ENCODE measurements around the gene PPM1M.

DNA sequence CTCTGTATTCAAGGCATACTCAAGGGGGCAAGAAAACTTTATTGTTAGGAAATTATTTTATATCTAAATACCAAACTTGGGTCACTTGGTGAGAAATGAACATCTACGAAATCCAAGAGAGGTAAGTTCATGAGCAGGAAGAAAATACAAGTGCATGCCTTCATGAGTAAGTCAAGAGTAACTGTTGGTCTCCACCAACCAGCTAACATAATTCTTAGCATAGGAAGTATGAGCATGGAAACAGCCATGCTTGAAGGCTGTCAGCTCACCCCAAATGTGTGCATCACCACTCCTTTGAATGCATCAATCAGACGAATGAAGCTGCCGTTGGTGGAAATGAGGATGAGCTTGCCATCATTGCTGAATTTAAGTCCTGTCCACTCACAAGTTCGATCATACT, 13.9 kb downstream of the PPM1M start:
- no peak for TF ChIP-seq ZBTB7A (IDR thresholded peaks at IDR 0.05; ENCODE audit: low read depth)
- no peak for TF ChIP-seq RAD21 (IDR thresholded peaks at IDR 0.05; ENCODE audit: low read depth)
- no peak for TF ChIP-seq EP300 (IDR thresholded peaks at IDR 0.05; ENCODE audit: borderline replicate concordance)
- TF ChIP-seq TAF1 (IDR thresholded peaks at IDR 0.05; ENCODE audit: low read depth) = no peak
- TF ChIP-seq CEBPB (IDR thresholded peaks at IDR 0.05) = no peak
- TF ChIP-seq NFIC (IDR thresholded peaks at IDR 0.05) = no peak
- TF ChIP-seq YY1 (IDR thresholded peaks at IDR 0.05; ENCODE audit: low read depth) = no peak
- TF ChIP-seq, protein P1, sequence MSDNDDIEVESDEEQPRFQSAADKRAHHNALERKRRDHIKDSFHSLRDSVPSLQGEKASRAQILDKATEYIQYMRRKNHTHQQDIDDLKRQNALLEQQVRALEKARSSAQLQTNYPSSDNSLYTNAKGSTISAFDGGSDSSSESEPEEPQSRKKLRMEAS (IDR thresholded peaks at IDR 0.05) = no peak

Measured in Ishikawa (cell line).